ENCODE data around the gene RASGEF1C.

Gene RASGEF1C

GRCh38 chr5:180079702-180080466, 129.1 kb downstream of the RASGEF1C start:
- H3K27ac ChIP-seq: no peak overlapping the region
- H3K27me3 ChIP-seq: peaks cover 32% of the 10 kb centered on the region
- H3K36me3 ChIP-seq: no peaks in the 10 kb centered on the region

GRCh38 chr5:180078348-180078747, 130.7 kb downstream of the RASGEF1C start:
- Histone ChIP-seq H3K27ac (no peak overlapping the region), H3K4me3 (ENCODE audit: low read depth in 1 of 2, low read length in 1 of 2) (no peak overlapping the region), H3K36me3 (no peaks in the 10 kb centered on the region), H3K9me3 (no peaks in the 10 kb centered on the region), H3K4me1 (ENCODE audit: control insufficient read depth in 1 of 2, insufficient read depth in 1 of 2, low read depth in 1 of 2, low read length in 1 of 2) (peaks cover 14% of the 10 kb centered on the region in 2 experiments), H3K27me3 (peaks cover 32% of the 10 kb centered on the region)
- TF ChIP-seq CTCF (IDR thresholded peaks at IDR 0.05): no peak

More at GRCh38 chr5:180079702-180080466, 129.1 kb downstream of the RASGEF1C start:
- TF ChIP-seq CTCF (IDR thresholded peaks at IDR 0.05): no peak
- H3K9me3 ChIP-seq: no peaks in the 10 kb centered on the region
- H3K4me3 ChIP-seq (ENCODE audit: low read depth in 1 of 2, low read length in 1 of 2): no peak overlapping the region
- H3K4me1 ChIP-seq (ENCODE audit: control insufficient read depth in 1 of 2, insufficient read depth in 1 of 2, low read depth in 1 of 2, low read length in 1 of 2): peaks cover 12 to 19% of the 10 kb centered on the region in 2 experiments

DNA sequence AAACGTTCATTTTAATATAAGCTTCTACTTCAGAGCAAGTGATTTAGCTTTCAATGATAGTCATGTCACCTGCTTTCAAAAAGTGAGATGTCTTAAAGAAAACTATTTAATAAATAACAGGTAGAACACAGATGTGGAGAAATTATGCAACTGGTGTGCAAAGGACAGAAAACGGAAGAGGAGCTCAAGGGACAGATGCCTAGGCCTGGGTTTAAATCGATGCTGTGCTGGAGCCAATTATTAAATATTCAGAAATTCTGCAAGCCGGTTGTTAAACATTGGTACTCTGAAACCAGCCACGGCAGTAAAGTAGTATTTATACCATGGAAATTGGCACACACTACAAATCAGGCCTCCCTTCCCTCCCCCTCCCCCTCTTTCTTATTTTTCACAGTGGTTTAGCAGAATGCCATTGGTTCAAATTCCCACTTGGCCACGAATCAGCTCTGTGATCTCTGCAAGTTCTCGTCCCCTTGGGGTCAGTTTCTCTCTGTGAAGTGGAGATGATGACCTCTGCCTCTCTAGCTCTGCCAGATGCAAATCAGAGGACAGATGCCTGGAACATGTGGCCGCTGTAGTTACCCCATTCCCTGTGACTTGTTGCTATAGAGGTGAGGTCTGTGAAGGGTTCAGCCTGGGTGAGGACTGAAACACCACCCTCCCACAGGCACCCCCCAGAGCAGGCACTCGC, 131.3 kb downstream of the RASGEF1C start:
- no peaks in the 10 kb centered on the region for H3K36me3 ChIP-seq
- H3K27ac ChIP-seq: no peak overlapping the region
- TF ChIP-seq CTCF (IDR thresholded peaks at IDR 0.05): no peak
- H3K27me3 ChIP-seq: peaks cover 32% of the 10 kb centered on the region
- no peaks in the 10 kb centered on the region for H3K9me3 ChIP-seq
- peaks cover 14 to 17% of the 10 kb centered on the region in 2 experiments for H3K4me1 ChIP-seq (ENCODE audit: control insufficient read depth in 1 of 2, insufficient read depth in 1 of 2, low read depth in 1 of 2, low read length in 1 of 2)
- no peak overlapping the region for H3K4me3 ChIP-seq (ENCODE audit: low read depth in 1 of 2, low read length in 1 of 2)

DNA sequence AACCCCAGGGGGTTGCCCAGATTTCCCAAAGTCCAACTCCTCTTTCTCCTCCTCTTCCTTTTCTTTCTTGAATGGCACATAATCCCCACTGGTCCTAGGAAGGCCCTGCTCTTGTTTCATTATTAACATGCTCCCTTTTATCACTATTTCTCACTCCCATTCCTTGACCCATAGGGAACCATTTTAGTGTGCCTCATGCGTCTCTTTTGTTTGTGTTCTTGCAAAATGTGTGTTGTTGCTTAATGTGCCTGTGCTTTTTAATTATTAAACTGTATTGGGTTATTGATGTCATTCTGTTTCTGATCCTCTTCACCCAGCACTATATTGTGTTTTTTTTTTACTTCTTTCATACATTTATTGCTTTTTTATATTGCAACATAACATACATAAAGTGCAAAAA, 133.3 kb downstream of the RASGEF1C start:
- Histone ChIP-seq H3K27me3 (peaks cover 23% of the 10 kb centered on the region), H3K4me3 (ENCODE audit: low read depth in 1 of 2, low read length in 1 of 2) (no peak overlapping the region), H3K4me1 (ENCODE audit: control insufficient read depth in 1 of 2, insufficient read depth in 1 of 2, low read depth in 1 of 2, low read length in 1 of 2) (peaks cover 14 to 20% of the 10 kb centered on the region in 2 experiments), H3K27ac (no peak overlapping the region), H3K36me3 (no peaks in the 10 kb centered on the region), H3K9me3 (no peaks in the 10 kb centered on the region)
- no peak for TF ChIP-seq CTCF (IDR thresholded peaks at IDR 0.05)

DNA sequence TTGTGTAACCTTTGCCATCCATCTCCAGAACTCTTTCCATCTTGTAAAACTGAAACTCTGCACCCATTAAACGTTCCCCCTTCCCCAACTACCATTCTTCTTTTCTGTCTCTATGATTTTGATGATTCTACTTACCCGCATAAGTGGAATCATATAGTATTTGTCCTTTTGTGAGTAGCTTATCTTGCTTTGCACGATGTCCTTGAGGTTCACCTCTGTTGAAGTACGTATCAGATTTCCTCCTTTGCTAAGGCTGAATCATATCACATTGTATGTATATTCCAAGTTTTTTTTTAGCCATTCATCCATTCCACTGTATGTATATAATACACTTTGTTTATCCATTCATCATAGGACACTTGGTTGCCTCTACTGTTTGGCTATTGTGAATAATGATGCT, 134.5 kb downstream of the RASGEF1C start:
- no peaks in the 10 kb centered on the region for H3K9me3 ChIP-seq

More for the DNA sequence above, 134.5 kb downstream of the RASGEF1C start:
- H3K27ac ChIP-seq: no peak overlapping the region
- TF ChIP-seq CTCF (IDR thresholded peaks at IDR 0.05): no peak
- peaks cover 14 to 23% of the 10 kb centered on the region in 2 experiments for H3K4me1 ChIP-seq (ENCODE audit: control insufficient read depth in 1 of 2, insufficient read depth in 1 of 2, low read depth in 1 of 2, low read length in 1 of 2)
- no peaks in the 10 kb centered on the region for H3K36me3 ChIP-seq
- H3K27me3 ChIP-seq: peaks cover 11% of the 10 kb centered on the region
- no peak overlapping the region for H3K4me3 ChIP-seq (ENCODE audit: low read depth in 1 of 2, low read length in 1 of 2)
